ENCODE results near the gene RFX8. TPM values are rescaled to one million over a fixed set of nuclear protein-coding genes. Genes with fewer than 3 reads are reported as not detected.

Gene RFX8
- total RNA-seq, 1 donor from 2014 or later: not detected

DNA sequence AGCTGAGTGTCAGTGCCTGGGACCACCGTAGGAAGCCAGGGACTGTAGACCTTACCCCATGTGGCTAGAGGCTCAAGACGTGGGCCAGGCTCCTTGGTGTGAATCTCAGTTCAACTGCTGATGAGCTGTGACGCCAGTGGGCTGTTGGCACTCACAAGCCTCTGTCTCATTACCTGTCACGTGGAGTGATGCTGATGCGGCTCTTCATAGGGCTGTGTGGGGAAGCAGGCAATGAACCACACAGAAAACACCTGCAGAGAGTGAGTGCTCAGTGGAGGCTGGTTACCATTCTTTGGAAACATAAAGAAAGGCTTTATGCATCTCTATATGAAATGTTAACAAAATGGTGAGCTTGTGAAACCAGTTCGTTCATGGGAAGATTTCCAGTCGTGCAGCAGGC is 123.7 kb downstream of the RFX8 start:
- no peaks in the 10 kb centered on the region for H3K9me3 ChIP-seq
- H3K27ac ChIP-seq: no peak overlapping the region
- no peaks in the 10 kb centered on the region for H3K27me3 ChIP-seq (ENCODE audit: low read depth)
- no peak for DNase-seq
- intact Hi-C loops (cut with DNase I): no loop called here
- no peak overlapping the region for H3K4me3 ChIP-seq
- no peak for ATAC-seq
- TF ChIP-seq, protein P1, sequence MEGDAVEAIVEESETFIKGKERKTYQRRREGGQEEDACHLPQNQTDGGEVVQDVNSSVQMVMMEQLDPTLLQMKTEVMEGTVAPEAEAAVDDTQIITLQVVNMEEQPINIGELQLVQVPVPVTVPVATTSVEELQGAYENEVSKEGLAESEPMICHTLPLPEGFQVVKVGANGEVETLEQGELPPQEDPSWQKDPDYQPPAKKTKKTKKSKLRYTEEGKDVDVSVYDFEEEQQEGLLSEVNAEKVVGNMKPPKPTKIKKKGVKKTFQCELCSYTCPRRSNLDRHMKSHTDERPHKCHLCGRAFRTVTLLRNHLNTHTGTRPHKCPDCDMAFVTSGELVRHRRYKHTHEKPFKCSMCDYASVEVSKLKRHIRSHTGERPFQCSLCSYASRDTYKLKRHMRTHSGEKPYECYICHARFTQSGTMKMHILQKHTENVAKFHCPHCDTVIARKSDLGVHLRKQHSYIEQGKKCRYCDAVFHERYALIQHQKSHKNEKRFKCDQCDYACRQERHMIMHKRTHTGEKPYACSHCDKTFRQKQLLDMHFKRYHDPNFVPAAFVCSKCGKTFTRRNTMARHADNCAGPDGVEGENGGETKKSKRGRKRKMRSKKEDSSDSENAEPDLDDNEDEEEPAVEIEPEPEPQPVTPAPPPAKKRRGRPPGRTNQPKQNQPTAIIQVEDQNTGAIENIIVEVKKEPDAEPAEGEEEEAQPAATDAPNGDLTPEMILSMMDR (IDR thresholded peaks at IDR 0.05): no peak
- no peaks in the 10 kb centered on the region for H3K4me1 ChIP-seq
- H3K36me3 ChIP-seq: no peaks in the 10 kb centered on the region

DNA sequence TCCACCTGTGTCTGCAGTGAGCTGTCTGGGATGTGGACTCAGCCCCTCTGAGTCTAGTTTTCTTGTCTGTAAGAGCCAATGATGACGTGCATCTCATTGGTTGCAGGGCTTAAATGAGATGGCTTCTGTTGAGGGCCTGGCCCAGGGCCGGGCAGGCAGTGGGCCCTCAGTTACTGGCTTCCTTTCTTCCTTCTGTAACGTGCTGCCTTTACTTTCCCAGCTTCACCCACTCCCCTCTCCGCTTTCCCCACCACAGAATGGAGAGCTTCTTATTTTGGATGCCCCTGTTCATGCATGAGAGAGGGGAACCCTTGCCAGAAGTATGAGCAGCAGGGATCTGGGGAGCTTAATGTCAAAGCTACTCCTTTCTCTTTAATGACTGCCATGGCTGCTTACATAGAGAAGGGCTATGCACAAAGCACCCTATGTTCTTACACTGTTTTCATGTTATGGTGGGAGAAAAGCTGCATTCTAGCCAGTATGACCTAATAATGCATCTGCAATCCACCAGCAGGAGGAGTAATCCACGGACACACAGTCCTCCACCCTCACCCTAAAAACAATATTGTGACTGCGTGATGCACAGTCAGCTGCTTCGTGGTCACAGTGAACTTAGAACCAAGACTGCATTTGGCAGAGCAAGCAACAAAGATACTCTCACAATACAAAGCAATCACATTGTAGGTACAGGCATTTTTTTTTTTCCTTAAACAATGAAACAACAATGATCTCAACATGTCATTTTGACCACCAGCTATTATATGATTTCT is 124.8 kb downstream of the RFX8 start:
- Histone ChIP-seq H3K27ac (no peak overlapping the region), H3K4me3 (no peak overlapping the region), H3K4me1 (no peaks in the 10 kb centered on the region), H3K9me3 (no peaks in the 10 kb centered on the region), H3K27me3 (ENCODE audit: low read depth) (no peaks in the 10 kb centered on the region), H3K36me3 (no peaks in the 10 kb centered on the region)
- ATAC-seq: peak; percentile 45 to 62
- intact Hi-C loops (cut with DNase I): no loop called here
- TF ChIP-seq, protein P1 (IDR thresholded peaks at IDR 0.05): peak; percentile 14
- no peak for DNase-seq

DNA sequence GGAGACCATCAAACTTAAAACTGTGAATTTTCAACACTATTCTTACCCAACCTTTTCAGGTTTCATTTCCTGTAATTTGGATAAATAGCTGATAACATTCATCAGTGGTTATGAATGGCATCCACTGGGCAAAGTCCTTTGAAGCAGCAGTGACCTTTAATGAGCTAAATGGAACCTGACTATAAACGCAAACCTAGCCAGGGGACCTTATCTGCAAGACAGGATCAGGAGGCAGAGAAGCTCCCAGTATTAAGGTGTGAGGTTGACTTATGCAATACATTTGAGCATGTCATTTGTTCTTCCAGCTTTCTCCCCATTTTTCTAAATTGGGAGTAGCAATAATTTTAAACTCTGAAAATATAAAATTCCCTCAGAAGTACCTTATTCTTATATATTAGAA is 126.0 kb downstream of the RFX8 start:
- no peak overlapping the region for H3K4me3 ChIP-seq
- H3K36me3 ChIP-seq: no peaks in the 10 kb centered on the region
- H3K9me3 ChIP-seq: no peaks in the 10 kb centered on the region
- intact Hi-C loops (cut with DNase I): no loop called here
- TF ChIP-seq, protein P1 (IDR thresholded peaks at IDR 0.05): no peak
- no peaks in the 10 kb centered on the region for H3K4me1 ChIP-seq
- ATAC-seq: no peak
- no peaks in the 10 kb centered on the region for H3K27me3 ChIP-seq (ENCODE audit: low read depth)
- no peak for DNase-seq
- no peak overlapping the region for H3K27ac ChIP-seq

Other genes with a start within 250 kb of the RFX8 start
- gene CNOT11, start 222.2 kb downstream of the RFX8 start, total RNA-seq: 29.3 TPM
- gene RNF149, start 166.4 kb downstream of the RFX8 start, total RNA-seq: 158 TPM
- not detected for gene CREG2, start 87.6 kb downstream of the RFX8 start, total RNA-seq
- 68.4 TPM for gene MAP4K4, start 222.6 kb upstream of the RFX8 start, total RNA-seq